ENCODE measurements around the gene COQ5. TPM values are rescaled to one million over a fixed set of nuclear protein-coding genes. Genes with fewer than 3 reads are reported as not detected.
A peak's percentile ranks its signal among the peaks of the same experiment; 100 is the strongest.

The COQ5 gene
- polyA plus RNA-seq, 3 donors = 9.3 to 38.9 (median 30.6) TPM

DNA sequence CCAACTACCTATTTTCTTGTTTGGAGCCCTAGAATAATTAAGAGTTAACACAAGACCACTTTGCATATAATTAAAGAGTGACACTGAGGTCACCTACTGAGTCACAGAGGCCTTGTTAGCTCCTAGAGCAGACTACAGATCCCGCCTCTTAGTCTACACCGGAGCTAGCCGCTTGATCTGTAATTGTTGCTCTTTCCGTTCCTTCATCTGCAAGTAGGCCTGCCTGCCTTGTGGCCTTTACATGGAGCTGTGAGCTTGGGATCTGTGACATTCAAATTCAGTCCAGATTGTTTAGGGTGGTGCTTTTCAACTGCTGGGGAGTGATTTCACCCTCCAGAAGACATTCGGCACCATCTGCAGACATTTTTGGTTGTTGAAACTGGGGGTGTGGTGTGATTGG lies 38.6 kb downstream of the COQ5 start:
- WGBS (ENCODE audit: insufficient coverage) = 100% methylated on average over 4 of the region's 5 CpGs

DNA sequence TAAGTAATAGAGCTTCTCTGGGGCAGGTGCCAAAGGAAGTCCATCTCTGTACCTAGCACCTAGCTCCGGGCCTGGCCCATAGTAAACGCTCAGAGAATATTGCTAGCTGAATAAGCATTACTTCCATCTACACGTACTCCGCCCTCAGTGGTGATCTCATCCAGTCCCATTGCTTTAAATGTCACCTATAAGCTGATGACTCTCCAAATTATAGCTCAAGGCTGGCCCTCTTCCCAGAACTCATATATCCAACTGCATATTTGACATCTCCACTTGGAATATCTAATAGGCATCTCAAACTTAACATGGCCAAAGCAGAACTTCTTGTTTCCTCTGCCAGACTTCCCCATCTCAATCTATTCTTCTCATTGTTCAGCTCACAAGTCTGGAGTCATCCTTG lies 39.9 kb downstream of the COQ5 start:
- no peak overlapping the region for H2AFZ ChIP-seq (ENCODE audit: insufficient read depth, low read depth, low read length, poor library complexity, severe bottlenecking)
- no peak overlapping the region for H3K27ac ChIP-seq (ENCODE audit: low read depth in 1 of 2, low read length in 2 of 2)
- no peaks in the 10 kb centered on the region for H4K20me1 ChIP-seq (ENCODE audit: insufficient read depth, low read length)
- H3K27me3 ChIP-seq (ENCODE audit: control insufficient read depth in 2 of 2, insufficient read depth in 2 of 2, low read length in 2 of 2) = no peaks in the 10 kb centered on the region
- intact Hi-C loops (cut with micrococcal nuclease) = no loop called here
- H3K4me1 ChIP-seq (ENCODE audit: control insufficient read depth in 1 of 2, insufficient read depth in 2 of 2, low read length in 2 of 2) = no peaks in the 10 kb centered on the region
- H3K36me3 Mint-ChIP-seq = no peaks in the 10 kb centered on the region
- TF ChIP-seq, protein P1, sequence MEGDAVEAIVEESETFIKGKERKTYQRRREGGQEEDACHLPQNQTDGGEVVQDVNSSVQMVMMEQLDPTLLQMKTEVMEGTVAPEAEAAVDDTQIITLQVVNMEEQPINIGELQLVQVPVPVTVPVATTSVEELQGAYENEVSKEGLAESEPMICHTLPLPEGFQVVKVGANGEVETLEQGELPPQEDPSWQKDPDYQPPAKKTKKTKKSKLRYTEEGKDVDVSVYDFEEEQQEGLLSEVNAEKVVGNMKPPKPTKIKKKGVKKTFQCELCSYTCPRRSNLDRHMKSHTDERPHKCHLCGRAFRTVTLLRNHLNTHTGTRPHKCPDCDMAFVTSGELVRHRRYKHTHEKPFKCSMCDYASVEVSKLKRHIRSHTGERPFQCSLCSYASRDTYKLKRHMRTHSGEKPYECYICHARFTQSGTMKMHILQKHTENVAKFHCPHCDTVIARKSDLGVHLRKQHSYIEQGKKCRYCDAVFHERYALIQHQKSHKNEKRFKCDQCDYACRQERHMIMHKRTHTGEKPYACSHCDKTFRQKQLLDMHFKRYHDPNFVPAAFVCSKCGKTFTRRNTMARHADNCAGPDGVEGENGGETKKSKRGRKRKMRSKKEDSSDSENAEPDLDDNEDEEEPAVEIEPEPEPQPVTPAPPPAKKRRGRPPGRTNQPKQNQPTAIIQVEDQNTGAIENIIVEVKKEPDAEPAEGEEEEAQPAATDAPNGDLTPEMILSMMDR (IDR thresholded peaks at IDR 0.05) = no peak
- H3K9me3 ChIP-seq (replicated peaks in 1 of 2; ENCODE audit: control insufficient read depth in 1 of 2, insufficient read depth in 1 of 2, low read length in 2 of 2) = no peaks in the 10 kb centered on the region
- no peaks in the 10 kb centered on the region for H3K36me3 ChIP-seq (replicated peaks in 1 of 2; ENCODE audit: control insufficient read depth in 1 of 2, insufficient read depth in 2 of 2, low read length in 2 of 2)
- 93% methylated on average over 4 of the region's 4 CpGs for WGBS (ENCODE audit: insufficient coverage)
- H3K79me2 ChIP-seq (ENCODE audit: insufficient read depth, low read length) = no peaks in the 10 kb centered on the region
- no peaks in the 10 kb centered on the region for H3K9me3 Mint-ChIP-seq
- no peak overlapping the region for H3K4me3 ChIP-seq (replicated peaks in 1 of 3; ENCODE audit: low read depth in 2 of 3, low read length in 3 of 3)
- H3K4me1 Mint-ChIP-seq = peaks cover 3% of the 10 kb centered on the region
- DNase-seq = no peak
- no peak overlapping the region for H3K4me3 Mint-ChIP-seq
- H3K9ac ChIP-seq (ENCODE audit: insufficient read depth, low read length, poor library complexity, severe bottlenecking) = no peak overlapping the region
- H3K27me3 Mint-ChIP-seq (ENCODE audit: low read depth in 3 of 3) = peaks cover 0 to 2% (median 1%) of the 10 kb centered on the region in 3 donors
- H3K27ac Mint-ChIP-seq = peak overlapping the region in 1 of 7 donors; percentile 67
- no peak overlapping the region for H3K4me2 ChIP-seq (replicated peaks; ENCODE audit: extremely low read depth, low read length, poor library complexity, severe bottlenecking)

More for the DNA sequence above, 38.6 kb downstream of the COQ5 start:
- Histone ChIP-seq H3K27ac (ENCODE audit: low read depth in 1 of 2, low read length in 2 of 2) (no peak overlapping the region), H4K20me1 (ENCODE audit: insufficient read depth, low read length) (no peaks in the 10 kb centered on the region), H3K79me2 (ENCODE audit: insufficient read depth, low read length) (no peaks in the 10 kb centered on the region), H3K4me3 (replicated peaks in 1 of 3; ENCODE audit: low read depth in 2 of 3, low read length in 3 of 3) (no peak overlapping the region), H3K4me2 (replicated peaks; ENCODE audit: extremely low read depth, low read length, poor library complexity, severe bottlenecking) (no peak overlapping the region), H3K9me3 (replicated peaks in 1 of 2; ENCODE audit: control insufficient read depth in 1 of 2, insufficient read depth in 1 of 2, low read length in 2 of 2) (no peaks in the 10 kb centered on the region), H3K27me3 (ENCODE audit: control insufficient read depth in 2 of 2, insufficient read depth in 2 of 2, low read length in 2 of 2) (no peaks in the 10 kb centered on the region), H3K4me1 (ENCODE audit: control insufficient read depth in 1 of 2, insufficient read depth in 2 of 2, low read length in 2 of 2) (peaks cover 3 to 4% of the 10 kb centered on the region in 2 donors), H3K9ac (ENCODE audit: insufficient read depth, low read length, poor library complexity, severe bottlenecking) (no peak overlapping the region), H2AFZ (ENCODE audit: insufficient read depth, low read depth, low read length, poor library complexity, severe bottlenecking) (no peak overlapping the region), H3K36me3 (replicated peaks in 1 of 2; ENCODE audit: control insufficient read depth in 1 of 2, insufficient read depth in 2 of 2, low read length in 2 of 2) (no peaks in the 10 kb centered on the region)
- peaks cover 8% of the 10 kb centered on the region for H3K4me1 Mint-ChIP-seq
- no peaks in the 10 kb centered on the region for H3K36me3 Mint-ChIP-seq
- intact Hi-C loops (cut with micrococcal nuclease) = no loop called here
- DNase-seq = no peak
- H3K27me3 Mint-ChIP-seq (ENCODE audit: low read depth in 3 of 3) = peaks cover 0 to 2% (median 1%) of the 10 kb centered on the region in 3 donors
- TF ChIP-seq, protein P1 (IDR thresholded peaks at IDR 0.05) = no peak
- no peak overlapping the region for H3K27ac Mint-ChIP-seq
- no peak overlapping the region for H3K4me3 Mint-ChIP-seq
- no peaks in the 10 kb centered on the region for H3K9me3 Mint-ChIP-seq
